ENCODE results near the gene FRMPD1. TPM values are rescaled to one million over a fixed set of nuclear protein-coding genes. Genes with fewer than 3 reads are reported as not detected.

The FRMPD1 gene
- total RNA-seq, 1 donor = not detected

DNA sequence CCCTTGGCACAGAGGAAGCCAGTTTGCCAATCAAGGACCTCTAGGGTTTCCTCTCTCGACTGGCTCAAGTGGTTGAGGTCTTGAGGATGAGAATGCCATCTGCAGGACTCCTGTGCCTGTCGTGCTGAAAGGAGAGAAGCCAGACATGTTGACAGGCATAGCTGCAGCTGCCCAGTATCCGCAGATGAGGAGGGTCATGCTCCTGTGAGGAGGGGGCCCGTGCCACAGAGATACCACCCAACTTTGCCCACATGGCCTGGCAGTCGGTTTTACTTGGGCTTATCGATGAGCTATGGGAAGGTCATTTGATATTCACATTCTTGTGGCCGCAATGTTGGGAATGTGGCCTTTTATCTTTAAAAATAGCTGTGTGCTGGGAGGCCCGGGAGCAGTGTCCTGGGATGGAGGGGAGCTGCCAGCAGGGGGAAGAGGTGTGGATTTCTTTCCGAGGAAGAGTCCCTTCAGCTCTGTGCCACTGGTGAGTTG, 17.4 kb downstream of the FRMPD1 start:
- Histone ChIP-seq H3K79me2 (ENCODE audit: insufficient read depth, low read length) (no peaks in the 10 kb centered on the region), H3K4me2 (ENCODE audit: insufficient read depth, low read length) (no peak overlapping the region), H3K4me3 (ENCODE audit: insufficient read depth, low read length) (no peak overlapping the region), H3K27me3 (ENCODE audit: insufficient read depth, low read length) (peaks cover 56% of the 10 kb centered on the region), H3K27ac (ENCODE audit: low read depth, low read length) (no peak overlapping the region), H2AFZ (ENCODE audit: low read length) (no peak overlapping the region), H3K36me3 (ENCODE audit: insufficient read depth, low read length) (no peaks in the 10 kb centered on the region), H3K9me3 (ENCODE audit: low read depth, low read length) (no peaks in the 10 kb centered on the region), H3K4me1 (ENCODE audit: insufficient read depth, low read length) (no peaks in the 10 kb centered on the region), H4K20me1 (ENCODE audit: insufficient read depth, low read length) (no peaks in the 10 kb centered on the region)
- TF ChIP-seq CTCF (IDR thresholded peaks at IDR 0.05; ENCODE audit: extremely low read depth, low read depth, low read length) = peak; percentile 28
- no peak for DNase-seq (ENCODE audit: insufficient read length, low spot score, missing footprints)

DNA sequence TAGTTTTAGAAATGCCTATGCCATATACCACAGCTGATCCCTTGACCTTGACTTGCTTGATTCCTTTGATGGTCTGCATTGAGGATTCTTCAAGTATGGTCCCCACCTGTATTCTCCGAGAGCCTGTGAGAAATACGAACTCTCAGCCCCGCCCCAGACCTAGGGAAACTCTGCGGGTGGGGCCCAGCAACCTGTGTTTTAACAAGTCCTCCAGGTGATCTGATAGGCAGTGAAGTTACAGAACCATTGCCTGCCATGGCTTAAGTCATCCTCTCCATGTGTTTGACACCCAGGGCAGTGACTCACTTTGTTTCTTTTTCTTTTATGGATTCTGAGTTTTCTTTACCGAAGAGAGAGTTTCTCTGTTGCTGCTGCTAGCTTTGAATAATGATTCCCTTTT, 18.5 kb downstream of the FRMPD1 start:
- H3K27me3 ChIP-seq (ENCODE audit: insufficient read depth, low read length) = peaks cover 51% of the 10 kb centered on the region
- no peak overlapping the region for H3K4me2 ChIP-seq (ENCODE audit: insufficient read depth, low read length)
- no peaks in the 10 kb centered on the region for H4K20me1 ChIP-seq (ENCODE audit: insufficient read depth, low read length)
- no peaks in the 10 kb centered on the region for H3K79me2 ChIP-seq (ENCODE audit: insufficient read depth, low read length)
- H2AFZ ChIP-seq (ENCODE audit: low read length) = no peak overlapping the region
- no peak overlapping the region for H3K4me3 ChIP-seq (ENCODE audit: insufficient read depth, low read length)
- no peaks in the 10 kb centered on the region for H3K9me3 ChIP-seq (ENCODE audit: low read depth, low read length)
- no peaks in the 10 kb centered on the region for H3K4me1 ChIP-seq (ENCODE audit: insufficient read depth, low read length)
- TF ChIP-seq CTCF (IDR thresholded peaks at IDR 0.05; ENCODE audit: extremely low read depth, low read depth, low read length) = no peak
- no peak overlapping the region for H3K27ac ChIP-seq (ENCODE audit: low read depth, low read length)
- DNase-seq (ENCODE audit: insufficient read length, low spot score, missing footprints) = no peak
- no peaks in the 10 kb centered on the region for H3K36me3 ChIP-seq (ENCODE audit: insufficient read depth, low read length)

DNA sequence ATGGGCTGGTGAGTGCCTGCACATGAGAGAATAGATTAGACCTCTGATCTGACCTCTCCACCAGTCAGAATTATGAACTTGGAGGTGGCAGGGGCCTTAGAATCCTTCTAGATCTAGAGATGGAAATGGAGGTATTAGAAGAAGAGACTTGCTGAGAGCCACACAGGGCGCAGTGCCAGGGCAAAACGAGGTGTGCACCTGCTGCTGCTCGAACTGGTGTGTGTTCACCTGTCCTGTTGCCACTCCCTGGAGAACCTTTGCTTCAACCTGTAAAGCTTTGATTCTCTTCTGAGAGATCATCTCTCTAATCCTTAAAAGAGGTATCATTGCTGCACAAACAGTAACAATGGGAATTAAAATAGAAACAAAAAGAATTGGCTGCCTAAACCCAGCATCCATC, 24.9 kb downstream of the FRMPD1 start:
- Histone ChIP-seq H3K4me2 (ENCODE audit: insufficient read depth, low read length) (no peak overlapping the region), H3K79me2 (ENCODE audit: insufficient read depth, low read length) (no peaks in the 10 kb centered on the region), H3K4me3 (ENCODE audit: insufficient read depth, low read length) (no peak overlapping the region), H3K27me3 (ENCODE audit: insufficient read depth, low read length) (peaks cover 29% of the 10 kb centered on the region), H4K20me1 (ENCODE audit: insufficient read depth, low read length) (no peaks in the 10 kb centered on the region), H2AFZ (ENCODE audit: low read length) (no peak overlapping the region), H3K9me3 (ENCODE audit: low read depth, low read length) (no peaks in the 10 kb centered on the region), H3K4me1 (ENCODE audit: insufficient read depth, low read length) (no peaks in the 10 kb centered on the region), H3K36me3 (ENCODE audit: insufficient read depth, low read length) (no peaks in the 10 kb centered on the region), H3K27ac (ENCODE audit: low read depth, low read length) (no peak overlapping the region)
- DNase-seq (ENCODE audit: insufficient read length, low spot score, missing footprints) = no peak
- TF ChIP-seq CTCF (IDR thresholded peaks at IDR 0.05; ENCODE audit: extremely low read depth, low read depth, low read length) = no peak

GRCh38 chr9:37676411-37676830, 25.7 kb downstream of the FRMPD1 start:
- no peak overlapping the region for H2AFZ ChIP-seq (ENCODE audit: low read length)
- TF ChIP-seq CTCF (IDR thresholded peaks at IDR 0.05; ENCODE audit: extremely low read depth, low read depth, low read length) = no peak
- no peaks in the 10 kb centered on the region for H3K79me2 ChIP-seq (ENCODE audit: insufficient read depth, low read length)
- no peaks in the 10 kb centered on the region for H3K36me3 ChIP-seq (ENCODE audit: insufficient read depth, low read length)
- H3K4me3 ChIP-seq (ENCODE audit: insufficient read depth, low read length) = no peak overlapping the region
- no peaks in the 10 kb centered on the region for H3K4me1 ChIP-seq (ENCODE audit: insufficient read depth, low read length)
- no peak overlapping the region for H3K4me2 ChIP-seq (ENCODE audit: insufficient read depth, low read length)
- no peak for DNase-seq (ENCODE audit: insufficient read length, low spot score, missing footprints)
- no peaks in the 10 kb centered on the region for H3K9me3 ChIP-seq (ENCODE audit: low read depth, low read length)
- no peaks in the 10 kb centered on the region for H4K20me1 ChIP-seq (ENCODE audit: insufficient read depth, low read length)
- H3K27ac ChIP-seq (ENCODE audit: low read depth, low read length) = no peak overlapping the region
- peaks cover 23% of the 10 kb centered on the region for H3K27me3 ChIP-seq (ENCODE audit: insufficient read depth, low read length)

Measured in osteoblast (primary cell).